HG03521 (cell line): ENCODE measurements around the gene TRIM14.
"Not testable (repeated sequence)": the region's sequence is repeated elsewhere in the genome, so short reads cannot be mapped to it uniquely, and the experiment has no call there.

Experiments
- ATAC-seq: cut with Tn5 transposase; IDR thresholded peaks from one replicate; pipeline ENCODE4 v1.9.1; 2021; ENCODE audit warnings: mild to moderate bottlenecking, moderate library complexity; ENCODE audit not compliant: unreplicated experiment

TRIM14 gene

GRCh38 chr9:98050351-98050750, 68.7 kb downstream of the TRIM14 start:
- ATAC-seq = no peak

- no peak for ATAC-seq
Observed at GRCh38 chr9:98049288-98050072, 69.5 kb downstream of the TRIM14 start.

- no peak for ATAC-seq
Observed at GRCh38 chr9:98047002-98047401, 72.0 kb downstream of the TRIM14 start.

- no peak for ATAC-seq
Observed at GRCh38 chr9:98046180-98046543, 72.9 kb downstream of the TRIM14 start.

GRCh38 chr9:98045234-98046179, 73.5 kb downstream of the TRIM14 start:
- ATAC-seq = peak; percentile 78

- no peak for ATAC-seq
Observed at GRCh38 chr9:98043915-98044314, 75.1 kb downstream of the TRIM14 start.

GRCh38 chr9:98040212-98040611, 78.8 kb downstream of the TRIM14 start:
- ATAC-seq = no peak

- no peak for ATAC-seq
Observed at GRCh38 chr9:98039607-98040017, 79.4 kb downstream of the TRIM14 start.

GRCh38 chr9:98038958-98039357, 80.1 kb downstream of the TRIM14 start:
- peak; percentile 36 for ATAC-seq

GRCh38 chr9:98037357-98037756, 81.7 kb downstream of the TRIM14 start:
- ATAC-seq = no peak

- ATAC-seq = no peak
Observed at GRCh38 chr9:98034593-98035546, 84.2 kb downstream of the TRIM14 start.

GRCh38 chr9:98031935-98032334, 87.1 kb downstream of the TRIM14 start:
- ATAC-seq = no peak

- ATAC-seq = no peak
Observed at GRCh38 chr9:98031169-98031568, 87.9 kb downstream of the TRIM14 start.

- ATAC-seq = no peak
Observed at GRCh38 chr9:98024702-98025101, 94.3 kb downstream of the TRIM14 start.

- no peak for ATAC-seq
Observed at GRCh38 chr9:98022447-98022846, 96.6 kb downstream of the TRIM14 start.

- no peak for ATAC-seq
Observed at GRCh38 chr9:98021306-98022040, 97.5 kb downstream of the TRIM14 start.

GRCh38 chr9:98020476-98021145, 98.4 kb downstream of the TRIM14 start:
- no peak for ATAC-seq

- ATAC-seq = not testable (repeated sequence)
Observed at GRCh38 chr9:98019869-98020268, 99.2 kb downstream of the TRIM14 start.
